Keratinocyte (primary cell): ENCODE data around the gene MKX. TPM values are rescaled to one million over a fixed set of nuclear protein-coding genes. Genes with fewer than 3 reads are reported as not detected.

Experiments used
- DNase-seq: peaks from one replicate; pipeline ENCODE4 v3.0.0-alpha.2; 2011; ENCODE audit warnings: low read depth, missing footprints, low spot score
- FAIRE-seq: peaks from 2 replicates; lab custom pipeline; 2011; peaks lifted over from hg19 to GRCh38; lab: Jason Lieb, UNC
- H2AFZ ChIP-seq: 2 replicates; pipeline ENCODE4 v1.6.0; 2012; ENCODE audit warnings: low read length, control low read depth, inconsistent platforms; ENCODE audit not compliant: control insufficient read depth
- H3K27ac ChIP-seq: 2 replicates; pipeline ENCODE4 v1.5.1; 2011; ENCODE audit warnings: low read length; ENCODE audit not compliant: control insufficient read depth, insufficient read depth
- H3K27me3 ChIP-seq: 3 replicates; pipeline ENCODE4 v1.6.0; 2011; ENCODE audit warnings: low read length; ENCODE audit not compliant: control insufficient read depth, insufficient read depth; ENCODE audit errors: extremely low read depth
- H3K36me3 ChIP-seq, 2 experiments: 2 replicates in 1 of 2; 3 replicates in 1 of 2; pipeline ENCODE4 v1.5.1; 2011; ENCODE audit warnings: low read length in 2 of 2, mild to moderate bottlenecking in 1 of 2; ENCODE audit not compliant: control insufficient read depth in 2 of 2, insufficient read depth in 2 of 2; ENCODE audit errors: extremely low read depth in 1 of 2
- H3K4me1 ChIP-seq: 3 replicates; pipeline ENCODE4 v1.5.1; 2011; ENCODE audit warnings: low read length; ENCODE audit not compliant: control insufficient read depth, insufficient read depth; ENCODE audit errors: extremely low read depth
- H3K4me2 ChIP-seq: 3 replicates; pipeline ENCODE4 v1.6.0; 2011; ENCODE audit warnings: low read depth, low read length; ENCODE audit not compliant: control insufficient read depth, insufficient read depth; ENCODE audit errors: extremely low read depth
- H3K4me3 ChIP-seq, 3 experiments: fragments of 200-600 bp in 1 of 3; sonication (generic) in 1 of 3; 2 replicates in 2 of 3; 3 replicates in 1 of 3; pipeline ENCODE4 v1.5.1; 2011 to 2016; ENCODE audit warnings: low read length in 3 of 3, mild to moderate bottlenecking in 3 of 3, control low read depth in 2 of 3, inconsistent platforms in 1 of 3, low read depth in 1 of 3, mixed read lengths in 1 of 3, mixed run types in 1 of 3, moderate library complexity in 1 of 3; ENCODE audit not compliant: control insufficient read depth in 2 of 3, insufficient read depth in 2 of 3; ENCODE audit errors: extremely low read depth in 1 of 3
- H3K79me2 ChIP-seq: 2 replicates; pipeline ENCODE4 v1.6.0; 2012; ENCODE audit warnings: low read length; ENCODE audit not compliant: control insufficient read depth, insufficient read depth
- H3K9ac ChIP-seq: 3 replicates; pipeline ENCODE4 v1.6.0; 2011; ENCODE audit warnings: low read length; ENCODE audit not compliant: control insufficient read depth, insufficient read depth; ENCODE audit errors: extremely low read depth
- H3K9me1 ChIP-seq: 3 replicates; pipeline ENCODE4 v1.6.0; 2011; ENCODE audit warnings: low read length; ENCODE audit not compliant: control insufficient read depth, insufficient read depth; ENCODE audit errors: extremely low read depth
- H3K9me3 ChIP-seq: 2 replicates; pipeline ENCODE4 v1.5.1; 2012; ENCODE audit warnings: low read depth, low read length; ENCODE audit not compliant: control insufficient read depth
- H4K20me1 ChIP-seq: 3 replicates; pipeline ENCODE4 v1.6.0; 2011; ENCODE audit warnings: low read length; ENCODE audit not compliant: control insufficient read depth, insufficient read depth; ENCODE audit errors: extremely low read depth
- CTCF ChIP-seq, 3 experiments: IDR thresholded peaks in 1 of 3; conservative IDR thresholded peaks in 1 of 3; optimal IDR thresholded peaks in 1 of 3; 2 replicates in 2 of 3; 3 replicates in 1 of 3; pipeline versions ENCODE3 to v1.5.1; 2011; ENCODE audit warnings: low read length in 3 of 3, mild to moderate bottlenecking in 3 of 3, moderate library complexity in 2 of 3, control low read depth in 1 of 3, inconsistent platforms in 1 of 3; ENCODE audit not compliant: insufficient read depth in 2 of 3; ENCODE audit errors: extremely low read depth in 1 of 3
- EZH2 ChIP-seq: IDR thresholded peaks from one replicate; pipeline ENCODE4 v1.6.1; 2012; ENCODE audit warnings: inconsistent platforms, mild to moderate bottlenecking, low read length, moderate library complexity
- dilution Hi-C: fragments of 300-500 bp; cut with MboI; formaldehyde crosslinking; loops from one replicate; pipeline ENCODE4 v1.7.0; 2020; ENCODE audit warnings: low sequenced_read_pairs; ENCODE audit not compliant: extremely low pct_ligation_motif_present
- polyA plus RNA-seq, 5 experiments: library from polyadenylated mRNA; depleted of rRNA in 3 of 5; stranded (reverse) in 3 of 5; stranded (forward) in 1 of 5; unstranded in 1 of 5; fragments of >200 nt; gene quantifications; 1 replicate in 1 of 5; 2 replicates in 3 of 5; 3 replicates in 1 of 5; pipeline versions ENCODE4 v1.2.1 to v1.2.3, GENCODE V29; 2011 to 2012; ENCODE audit warnings: missing spikeins in 2 of 5, low read depth in 1 of 5, low replicate concordance in 1 of 5

MKX gene
- polyA plus RNA-seq, 1 donor (not counting 4 experiments of a cell fraction or from before 2014, with no cell fraction given), result 0.04 TPM

GRCh38 chr10:27759483-27760272, 14.1 kb upstream of the MKX start:
- no peak overlapping the region for H3K4me3 ChIP-seq
- H3K9me1 ChIP-seq, result no peaks in the 10 kb centered on the region
- no peaks in the 10 kb centered on the region for H3K9me3 ChIP-seq
- no peak overlapping the region for H3K4me2 ChIP-seq
- no peak overlapping the region for H2AFZ ChIP-seq
- no peaks in the 10 kb centered on the region for H4K20me1 ChIP-seq
- no peaks in the 10 kb centered on the region for H3K36me3 ChIP-seq
- no peak for DNase-seq
- no peaks in the 10 kb centered on the region for H3K4me1 ChIP-seq
- no peaks in the 10 kb centered on the region for H3K79me2 ChIP-seq
- FAIRE-seq, result no peak
- TF ChIP-seq EZH2, result no peak
- TF ChIP-seq CTCF (optimal IDR thresholded peaks at IDR 0.05 in 1 of 3, IDR thresholded peaks at IDR 0.05 in 1 of 3, conservative IDR thresholded peaks at IDR 0.05 in 1 of 3; ENCODE audit: extremely low read depth in 1 of 3, insufficient read depth in 2 of 3, low read length in 3 of 3), result peak in 1 of 3 experiments; percentile 4
- no peak overlapping the region for H3K9ac ChIP-seq
- dilution Hi-C loops, result no loop called here
- no peak overlapping the region for H3K27ac ChIP-seq
- H3K27me3 ChIP-seq, result no peaks in the 10 kb centered on the region

- H3K9me1 ChIP-seq, result no peaks in the 10 kb centered on the region
- no peaks in the 10 kb centered on the region for H4K20me1 ChIP-seq
- no peaks in the 10 kb centered on the region for H3K36me3 ChIP-seq
- no peak overlapping the region for H2AFZ ChIP-seq
- dilution Hi-C loops, result no loop called here
- no peak overlapping the region for H3K27ac ChIP-seq
- DNase-seq, result no peak
- FAIRE-seq, result no peak
- H3K4me1 ChIP-seq, result no peaks in the 10 kb centered on the region
- no peaks in the 10 kb centered on the region for H3K79me2 ChIP-seq
- no peaks in the 10 kb centered on the region for H3K9me3 ChIP-seq
- H3K4me2 ChIP-seq, result no peak overlapping the region
- no peak overlapping the region for H3K4me3 ChIP-seq
- H3K9ac ChIP-seq, result no peak overlapping the region
- TF ChIP-seq EZH2 (no peak), CTCF (optimal IDR thresholded peaks at IDR 0.05 in 1 of 3, IDR thresholded peaks at IDR 0.05 in 1 of 3, conservative IDR thresholded peaks at IDR 0.05 in 1 of 3; ENCODE audit: extremely low read depth in 1 of 3, insufficient read depth in 2 of 3, low read length in 3 of 3) (no peak)
- no peaks in the 10 kb centered on the region for H3K27me3 ChIP-seq
Observed at GRCh38 chr10:27752673-27753237, 7.1 kb upstream of the MKX start.
